Measurements from ENCODE around the gene IPMK.
"Not testable (repeated sequence)": the region's sequence is repeated elsewhere in the genome, so short reads cannot be mapped to it uniquely, and the experiment has no call there.

Gene IPMK

GRCh38 chr10:58266826-58267712 lies 625 bp downstream of the IPMK start:
- peak; percentile 76 for DNase-seq (ENCODE audit: low spot score)

- no peak for DNase-seq (ENCODE audit: low spot score)
These were observed 1.5 kb downstream of the IPMK start for GRCh38 chr10:58266003-58266825.

- DNase-seq (ENCODE audit: low spot score), result no peak
These were observed 2.4 kb downstream of the IPMK start for GRCh38 chr10:58265249-58265648.

- no peak for DNase-seq (ENCODE audit: low spot score)
These were observed 2.9 kb downstream of the IPMK start for GRCh38 chr10:58264780-58265179.

- no peak for DNase-seq (ENCODE audit: low spot score)
These were observed 4.9 kb downstream of the IPMK start for GRCh38 chr10:58262766-58263165.

- no peak for DNase-seq (ENCODE audit: low spot score)
These were observed 7.4 kb downstream of the IPMK start for GRCh38 chr10:58260334-58260733.

GRCh38 chr10:58258977-58259692 lies 8.6 kb downstream of the IPMK start:
- DNase-seq (ENCODE audit: low spot score), result no peak

- DNase-seq (ENCODE audit: low spot score), result not testable (repeated sequence)
These were observed 11.5 kb downstream of the IPMK start for GRCh38 chr10:58256013-58256780.

- DNase-seq (ENCODE audit: low spot score), result no peak
These were observed 13.1 kb downstream of the IPMK start for GRCh38 chr10:58254644-58255043.

- no peak for DNase-seq (ENCODE audit: low spot score)
These were observed 14.5 kb downstream of the IPMK start for GRCh38 chr10:58253184-58253583.

GRCh38 chr10:58244666-58245065 lies 23.0 kb downstream of the IPMK start:
- not testable (repeated sequence) for DNase-seq (ENCODE audit: low spot score)

- not testable (repeated sequence) for DNase-seq (ENCODE audit: low spot score)
These were observed 23.5 kb downstream of the IPMK start for GRCh38 chr10:58244242-58244641.

GRCh38 chr10:58243801-58244200 lies 23.9 kb downstream of the IPMK start:
- DNase-seq (ENCODE audit: low spot score), result not testable (repeated sequence)

- DNase-seq (ENCODE audit: low spot score), result no peak
These were observed 24.4 kb downstream of the IPMK start for GRCh38 chr10:58243269-58243668.

- DNase-seq (ENCODE audit: low spot score), result no peak
These were observed 26.3 kb downstream of the IPMK start for GRCh38 chr10:58241346-58241745.

GRCh38 chr10:58240531-58240930 lies 27.2 kb downstream of the IPMK start:
- DNase-seq (ENCODE audit: low spot score), result no peak

GRCh38 chr10:58239561-58240169 lies 28.0 kb downstream of the IPMK start:
- no peak for DNase-seq (ENCODE audit: low spot score)

GRCh38 chr10:58237014-58237834 lies 30.5 kb downstream of the IPMK start:
- no peak for DNase-seq (ENCODE audit: low spot score)

GRCh38 chr10:58229856-58230255 lies 37.8 kb downstream of the IPMK start:
- DNase-seq (ENCODE audit: low spot score), result not testable (repeated sequence)

- no peak for DNase-seq (ENCODE audit: low spot score)
These were observed 42.0 kb downstream of the IPMK start for GRCh38 chr10:58225654-58226053.
